Measurements from ENCODE around the gene ARMC5. TPM values are rescaled to one million over a fixed set of nuclear protein-coding genes. Genes with fewer than 3 reads are reported as not detected.

ARMC5 gene
- polyA plus RNA-seq, 4 donors = 12.3 to 20.5 (median 14.1) TPM

- Histone ChIP-seq H3K36me3 (ENCODE audit: control insufficient read depth in 3 of 3, insufficient read depth in 2 of 3, low read depth in 1 of 3, low read length in 3 of 3) (peaks cover 0 to 56% (median 8%) of the 10 kb centered on the region in 3 donors), H3K27ac (ENCODE audit: low read depth in 1 of 3, low read length in 2 of 3) (no peak overlapping the region), H3K27me3 (ENCODE audit: control insufficient read depth in 3 of 3, insufficient read depth in 3 of 3, low read length in 3 of 3) (no peaks in the 10 kb centered on the region), H3K4me3 (ENCODE audit: low read depth in 1 of 3, low read length in 3 of 3) (no peak overlapping the region), H3K4me1 (ENCODE audit: control insufficient read depth in 3 of 3, insufficient read depth in 2 of 3, low read depth in 1 of 3, low read length in 2 of 3) (peaks cover 0 to 10% (median 2%) of the 10 kb centered on the region in 3 donors), H3K9me3 (ENCODE audit: control insufficient read depth in 2 of 2, insufficient read depth in 1 of 2, low read depth in 1 of 2, low read length in 1 of 2) (no peaks in the 10 kb centered on the region)
- FAIRE-seq (no peak), DNase-seq (no peak)
- 83 to 86% (median 83%) methylated on average over 22 of the region's 22 CpGs for WGBS, 3 donors
Measured at GRCh38 chr16:31489616-31490584, 30.6 kb downstream of the ARMC5 start.

- H3K4me1 ChIP-seq (ENCODE audit: control insufficient read depth in 3 of 3, insufficient read depth in 2 of 3, low read depth in 1 of 3, low read length in 2 of 3) = peaks cover 0 to 3% (median 2%) of the 10 kb centered on the region in 3 donors
- H3K9me3 ChIP-seq (ENCODE audit: control insufficient read depth in 2 of 2, insufficient read depth in 1 of 2, low read depth in 1 of 2, low read length in 1 of 2) = no peaks in the 10 kb centered on the region
- no peak overlapping the region for H3K4me3 ChIP-seq (ENCODE audit: low read depth in 1 of 3, low read length in 3 of 3)
- peaks cover 6 to 66% (median 8%) of the 10 kb centered on the region in 3 donors for H3K36me3 ChIP-seq (ENCODE audit: control insufficient read depth in 3 of 3, insufficient read depth in 2 of 3, low read depth in 1 of 3, low read length in 3 of 3)
- 92 to 96% (median 95%) methylated on average over 8 of the region's 8 CpGs for WGBS, 3 donors
- H3K27ac ChIP-seq (ENCODE audit: low read depth in 1 of 3, low read length in 2 of 3) = no peak overlapping the region
- H3K27me3 ChIP-seq (ENCODE audit: control insufficient read depth in 3 of 3, insufficient read depth in 3 of 3, low read length in 3 of 3) = no peaks in the 10 kb centered on the region
- no peak for DNase-seq
- no peak for FAIRE-seq
Measured at GRCh38 chr16:31491778-31492418, 32.6 kb downstream of the ARMC5 start.

GRCh38 chr16:31493506-31494125 lies 34.3 kb downstream of the ARMC5 start:
- Histone ChIP-seq H3K27me3 (ENCODE audit: control insufficient read depth in 3 of 3, insufficient read depth in 3 of 3, low read length in 3 of 3) (no peaks in the 10 kb centered on the region), H3K4me3 (ENCODE audit: low read depth in 1 of 3, low read length in 3 of 3) (no peak overlapping the region), H3K27ac (ENCODE audit: low read depth in 1 of 3, low read length in 2 of 3) (no peak overlapping the region), H3K36me3 (ENCODE audit: control insufficient read depth in 3 of 3, insufficient read depth in 2 of 3, low read depth in 1 of 3, low read length in 3 of 3) (peaks cover 6 to 83% (median 12%) of the 10 kb centered on the region in 3 donors), H3K4me1 (ENCODE audit: control insufficient read depth in 3 of 3, insufficient read depth in 2 of 3, low read depth in 1 of 3, low read length in 2 of 3) (no peaks in the 10 kb centered on the region), H3K9me3 (ENCODE audit: control insufficient read depth in 2 of 2, insufficient read depth in 1 of 2, low read depth in 1 of 2, low read length in 1 of 2) (no peaks in the 10 kb centered on the region)
- DNase-seq = no peak
- WGBS, 3 donors = 93 to 95% (median 94%) methylated on average over 16 to 18 of the region's 18 CpGs
- no peak for FAIRE-seq

GRCh38 chr16:31496670-31497069 lies 37.4 kb downstream of the ARMC5 start:
- H3K27ac ChIP-seq (ENCODE audit: low read depth in 1 of 3, low read length in 2 of 3) = no peak overlapping the region
- no peaks in the 10 kb centered on the region for H3K9me3 ChIP-seq (ENCODE audit: control insufficient read depth in 2 of 2, insufficient read depth in 1 of 2, low read depth in 1 of 2, low read length in 1 of 2)
- no peaks in the 10 kb centered on the region for H3K4me1 ChIP-seq (ENCODE audit: control insufficient read depth in 3 of 3, insufficient read depth in 2 of 3, low read depth in 1 of 3, low read length in 2 of 3)
- no peaks in the 10 kb centered on the region for H3K27me3 ChIP-seq (ENCODE audit: control insufficient read depth in 3 of 3, insufficient read depth in 3 of 3, low read length in 3 of 3)
- H3K4me3 ChIP-seq (ENCODE audit: low read depth in 1 of 3, low read length in 3 of 3) = no peak overlapping the region
- no peak for DNase-seq
- no peak for FAIRE-seq
- peaks cover 10 to 81% (median 18%) of the 10 kb centered on the region in 3 donors for H3K36me3 ChIP-seq (ENCODE audit: control insufficient read depth in 3 of 3, insufficient read depth in 2 of 3, low read depth in 1 of 3, low read length in 3 of 3)
- WGBS, 3 donors = 78 to 92% (median 91%) methylated on average over 10 of the region's 10 CpGs

- H3K36me3 ChIP-seq (ENCODE audit: control insufficient read depth in 3 of 3, insufficient read depth in 2 of 3, low read depth in 1 of 3, low read length in 3 of 3) = peaks cover 10 to 63% (median 12%) of the 10 kb centered on the region in 3 donors
Measured at GRCh38 chr16:31498493-31498892, 39.2 kb downstream of the ARMC5 start.

GRCh38 chr16:31499928-31500327 lies 40.6 kb downstream of the ARMC5 start:
- no peaks in the 10 kb centered on the region for H3K27me3 ChIP-seq (ENCODE audit: control insufficient read depth in 3 of 3, insufficient read depth in 3 of 3, low read length in 3 of 3)
- no peak overlapping the region for H3K4me3 ChIP-seq (ENCODE audit: low read depth in 1 of 3, low read length in 3 of 3)
- FAIRE-seq (no peak), DNase-seq (no peak)
- no peaks in the 10 kb centered on the region for H3K4me1 ChIP-seq (ENCODE audit: control insufficient read depth in 3 of 3, insufficient read depth in 2 of 3, low read depth in 1 of 3, low read length in 2 of 3)
- no peak overlapping the region for H3K27ac ChIP-seq (ENCODE audit: low read depth in 1 of 3, low read length in 2 of 3)
- 94 to 96% (median 95%) methylated on average over 8 of the region's 8 CpGs for WGBS, 3 donors
- H3K9me3 ChIP-seq (ENCODE audit: control insufficient read depth in 2 of 2, insufficient read depth in 1 of 2, low read depth in 1 of 2, low read length in 1 of 2) = no peaks in the 10 kb centered on the region
- peaks cover 10 to 53% (median 10%) of the 10 kb centered on the region in 3 donors for H3K36me3 ChIP-seq (ENCODE audit: control insufficient read depth in 3 of 3, insufficient read depth in 2 of 3, low read depth in 1 of 3, low read length in 3 of 3)

More at GRCh38 chr16:31498493-31498892, 39.2 kb downstream of the ARMC5 start:
- H3K27ac ChIP-seq (ENCODE audit: low read depth in 1 of 3, low read length in 2 of 3) = no peak overlapping the region
- H3K4me3 ChIP-seq (ENCODE audit: low read depth in 1 of 3, low read length in 3 of 3) = no peak overlapping the region
- H3K9me3 ChIP-seq (ENCODE audit: control insufficient read depth in 2 of 2, insufficient read depth in 1 of 2, low read depth in 1 of 2, low read length in 1 of 2) = no peaks in the 10 kb centered on the region
- no peaks in the 10 kb centered on the region for H3K4me1 ChIP-seq (ENCODE audit: control insufficient read depth in 3 of 3, insufficient read depth in 2 of 3, low read depth in 1 of 3, low read length in 2 of 3)
- DNase-seq (no peak), FAIRE-seq (no peak)
- no peaks in the 10 kb centered on the region for H3K27me3 ChIP-seq (ENCODE audit: control insufficient read depth in 3 of 3, insufficient read depth in 3 of 3, low read length in 3 of 3)
- WGBS, 3 donors = 98 to 99% (median 99%) methylated on average over 8 of the region's 8 CpGs

- Histone ChIP-seq H3K36me3 (ENCODE audit: control insufficient read depth in 3 of 3, insufficient read depth in 2 of 3, low read depth in 1 of 3, low read length in 3 of 3) (peaks cover 4 to 41% (median 10%) of the 10 kb centered on the region in 3 donors), H3K9me3 (ENCODE audit: control insufficient read depth in 2 of 2, insufficient read depth in 1 of 2, low read depth in 1 of 2, low read length in 1 of 2) (no peaks in the 10 kb centered on the region), H3K27ac (ENCODE audit: low read depth in 1 of 3, low read length in 2 of 3) (no peak overlapping the region), H3K4me3 (ENCODE audit: low read depth in 1 of 3, low read length in 3 of 3) (no peak overlapping the region), H3K4me1 (ENCODE audit: control insufficient read depth in 3 of 3, insufficient read depth in 2 of 3, low read depth in 1 of 3, low read length in 2 of 3) (no peaks in the 10 kb centered on the region), H3K27me3 (ENCODE audit: control insufficient read depth in 3 of 3, insufficient read depth in 3 of 3, low read length in 3 of 3) (no peaks in the 10 kb centered on the region)
- FAIRE-seq = no peak
- 64 to 69% (median 66%) methylated on average over 3 of the region's 3 CpGs for WGBS, 3 donors
- no peak for DNase-seq
Measured at GRCh38 chr16:31501226-31501965, 42.1 kb downstream of the ARMC5 start.

GRCh38 chr16:31501966-31502348 lies 42.7 kb downstream of the ARMC5 start:
- H3K4me1 ChIP-seq (ENCODE audit: control insufficient read depth in 3 of 3, insufficient read depth in 2 of 3, low read depth in 1 of 3, low read length in 2 of 3) = peaks cover 2 to 6% (median 5%) of the 10 kb centered on the region in 3 donors
- no peaks in the 10 kb centered on the region for H3K27me3 ChIP-seq (ENCODE audit: control insufficient read depth in 3 of 3, insufficient read depth in 3 of 3, low read length in 3 of 3)
- FAIRE-seq = no peak
- WGBS, 3 donors = 77 to 84% (median 82%) methylated on average over 4 of the region's 4 CpGs
- H3K36me3 ChIP-seq (ENCODE audit: control insufficient read depth in 3 of 3, insufficient read depth in 2 of 3, low read depth in 1 of 3, low read length in 3 of 3) = peaks cover 4 to 35% (median 10%) of the 10 kb centered on the region in 3 donors
- H3K4me3 ChIP-seq (ENCODE audit: low read depth in 1 of 3, low read length in 3 of 3) = no peak overlapping the region
- H3K9me3 ChIP-seq (ENCODE audit: control insufficient read depth in 2 of 2, insufficient read depth in 1 of 2, low read depth in 1 of 2, low read length in 1 of 2) = no peaks in the 10 kb centered on the region
- DNase-seq = no peak
- no peak overlapping the region for H3K27ac ChIP-seq (ENCODE audit: low read depth in 1 of 3, low read length in 2 of 3)
